ENCODE results near the gene RAPGEF3.

Gene RAPGEF3

GRCh38 chr12:47698055-47698454 is 60.6 kb downstream of the RAPGEF3 start:
- no peak for TF ChIP-seq CTCF (IDR thresholded peaks at IDR 0.05; ENCODE audit: low read depth, low read length)
- DNase-seq (ENCODE audit: extremely low read depth, low read depth), result no peak

- no peak for TF ChIP-seq CTCF (IDR thresholded peaks at IDR 0.05; ENCODE audit: low read depth, low read length)
- no peak for DNase-seq (ENCODE audit: extremely low read depth, low read depth)
Observed at GRCh38 chr12:47689215-47689614, 69.5 kb downstream of the RAPGEF3 start.

- DNase-seq (ENCODE audit: extremely low read depth, low read depth), result no peak
- no peak for TF ChIP-seq CTCF (IDR thresholded peaks at IDR 0.05; ENCODE audit: low read depth, low read length)
Observed at GRCh38 chr12:47687636-47688035, 71.0 kb downstream of the RAPGEF3 start.

- TF ChIP-seq CTCF (IDR thresholded peaks at IDR 0.05; ENCODE audit: low read depth, low read length), result peak; percentile 83
- DNase-seq (ENCODE audit: extremely low read depth, low read depth), result no peak
Observed at GRCh38 chr12:47686645-47687240, 71.9 kb downstream of the RAPGEF3 start.
